ENCODE data around the gene TRIM2.

Gene TRIM2

DNA sequence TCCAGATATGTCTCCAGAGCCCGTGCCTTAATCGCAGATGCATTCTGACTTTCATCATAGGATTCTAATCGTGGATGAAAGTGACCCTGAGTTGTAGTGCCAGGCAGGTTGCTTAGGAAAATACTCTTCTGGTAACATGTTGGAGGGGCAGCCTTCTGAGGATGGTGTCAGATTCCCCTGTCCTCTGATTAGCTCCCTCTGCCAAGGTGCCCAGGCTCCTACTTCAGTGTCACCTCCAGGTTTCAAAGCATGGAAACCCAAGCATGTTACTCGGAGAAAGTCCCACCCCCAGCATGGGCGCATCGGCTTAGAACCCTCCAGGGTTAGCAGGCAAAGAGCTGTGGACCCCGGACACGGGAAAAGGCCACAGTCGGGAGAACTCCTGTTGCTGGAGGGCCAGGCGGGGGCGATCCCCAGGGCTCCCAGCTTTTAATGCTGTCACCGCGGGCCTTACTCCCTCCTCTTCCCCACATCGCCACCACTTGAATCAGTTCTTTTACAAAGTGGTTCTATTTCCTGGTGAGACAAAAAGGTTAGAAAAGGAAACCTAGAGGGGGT is 44.5 kb downstream of the TRIM2 start:
- TF ChIP-seq SIN3A (IDR thresholded peaks at IDR 0.05; ENCODE audit: borderline replicate concordance, insufficient read depth, low read length), result no peak
- no peak for TF ChIP-seq POLR2AphosphoS5 (IDR thresholded peaks at IDR 0.05; ENCODE audit: low read depth, low read length)

DNA sequence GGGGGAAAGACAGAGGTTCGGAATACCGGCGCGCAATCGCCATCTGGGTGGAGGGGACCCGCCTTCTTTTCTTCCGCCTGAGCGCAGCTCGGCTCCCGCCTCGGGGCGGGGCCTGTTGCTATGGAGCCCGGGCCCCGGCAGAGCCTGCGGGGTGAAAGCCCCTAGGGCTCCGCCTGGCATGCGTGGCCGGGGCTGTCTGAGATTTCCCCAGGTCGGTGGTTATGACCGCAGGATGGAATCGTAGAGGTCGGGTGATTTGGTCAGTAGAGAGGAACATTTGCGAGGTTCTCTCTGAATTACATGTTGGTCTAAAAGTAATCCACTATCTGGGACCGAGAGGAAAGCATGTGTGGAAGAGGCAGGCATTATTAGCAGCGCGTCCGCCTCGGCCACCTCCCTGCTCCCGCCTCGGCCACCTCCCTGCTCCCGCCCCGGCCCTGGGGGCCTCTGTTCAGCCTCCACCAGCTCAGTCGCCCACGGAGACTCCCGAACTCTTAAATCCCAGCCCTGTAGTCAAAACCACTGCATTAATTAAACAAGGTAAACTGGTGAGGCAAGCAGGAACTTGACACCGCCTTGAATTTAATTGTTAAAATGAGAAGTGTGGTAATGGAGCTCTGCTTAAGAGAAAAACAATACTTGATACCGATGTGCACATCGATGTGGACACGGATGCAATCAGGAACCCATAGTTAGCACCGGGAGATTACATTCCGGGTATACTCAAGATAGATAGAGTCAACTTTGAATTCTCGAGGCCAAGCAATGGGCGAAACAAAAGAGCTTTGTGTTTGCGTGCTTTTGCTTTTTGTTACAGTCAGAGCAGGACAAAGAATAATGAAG is 45.2 kb downstream of the TRIM2 start:
- no peak; the same call in 1 of the 2 replicates for TF ChIP-seq SIN3A (IDR thresholded peaks at IDR 0.05; ENCODE audit: borderline replicate concordance, insufficient read depth, low read length)
- no peak for TF ChIP-seq TAF1 (IDR thresholded peaks at IDR 0.05; ENCODE audit: borderline replicate concordance, insufficient read depth, low read length)
- TF ChIP-seq POLR2AphosphoS5 (IDR thresholded peaks at IDR 0.05; ENCODE audit: low read depth, low read length), result peak; percentile 46; the same call in 1 of the 2 replicates
- no peak for TF ChIP-seq FOXP2 (optimal IDR thresholded peaks at IDR 0.05; ENCODE audit: borderline replicate concordance, extremely low read depth, extremely low read length, insufficient read depth)

- TF ChIP-seq, protein P1, sequence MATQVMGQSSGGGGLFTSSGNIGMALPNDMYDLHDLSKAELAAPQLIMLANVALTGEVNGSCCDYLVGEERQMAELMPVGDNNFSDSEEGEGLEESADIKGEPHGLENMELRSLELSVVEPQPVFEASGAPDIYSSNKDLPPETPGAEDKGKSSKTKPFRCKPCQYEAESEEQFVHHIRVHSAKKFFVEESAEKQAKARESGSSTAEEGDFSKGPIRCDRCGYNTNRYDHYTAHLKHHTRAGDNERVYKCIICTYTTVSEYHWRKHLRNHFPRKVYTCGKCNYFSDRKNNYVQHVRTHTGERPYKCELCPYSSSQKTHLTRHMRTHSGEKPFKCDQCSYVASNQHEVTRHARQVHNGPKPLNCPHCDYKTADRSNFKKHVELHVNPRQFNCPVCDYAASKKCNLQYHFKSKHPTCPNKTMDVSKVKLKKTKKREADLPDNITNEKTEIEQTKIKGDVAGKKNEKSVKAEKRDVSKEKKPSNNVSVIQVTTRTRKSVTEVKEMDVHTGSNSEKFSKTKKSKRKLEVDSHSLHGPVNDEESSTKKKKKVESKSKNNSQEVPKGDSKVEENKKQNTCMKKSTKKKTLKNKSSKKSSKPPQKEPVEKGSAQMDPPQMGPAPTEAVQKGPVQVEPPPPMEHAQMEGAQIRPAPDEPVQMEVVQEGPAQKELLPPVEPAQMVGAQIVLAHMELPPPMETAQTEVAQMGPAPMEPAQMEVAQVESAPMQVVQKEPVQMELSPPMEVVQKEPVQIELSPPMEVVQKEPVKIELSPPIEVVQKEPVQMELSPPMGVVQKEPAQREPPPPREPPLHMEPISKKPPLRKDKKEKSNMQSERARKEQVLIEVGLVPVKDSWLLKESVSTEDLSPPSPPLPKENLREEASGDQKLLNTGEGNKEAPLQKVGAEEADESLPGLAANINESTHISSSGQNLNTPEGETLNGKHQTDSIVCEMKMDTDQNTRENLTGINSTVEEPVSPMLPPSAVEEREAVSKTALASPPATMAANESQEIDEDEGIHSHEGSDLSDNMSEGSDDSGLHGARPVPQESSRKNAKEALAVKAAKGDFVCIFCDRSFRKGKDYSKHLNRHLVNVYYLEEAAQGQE (IDR thresholded peaks at IDR 0.05; ENCODE audit: insufficient read depth in 1 of 2, low read depth in 2 of 2, low read length in 2 of 2), result no peak
- TF ChIP-seq POLR2AphosphoS5 (IDR thresholded peaks at IDR 0.05; ENCODE audit: low read depth, low read length) (no peak), SIN3A (IDR thresholded peaks at IDR 0.05; ENCODE audit: borderline replicate concordance, insufficient read depth, low read length) (no peak), TAF1 (IDR thresholded peaks at IDR 0.05; ENCODE audit: borderline replicate concordance, insufficient read depth, low read length) (no peak), FOXP2 (optimal IDR thresholded peaks at IDR 0.05; ENCODE audit: borderline replicate concordance, extremely low read depth, extremely low read length, insufficient read depth) (no peak)
Observed at GRCh38 chr4:153252122-153252521, 47.9 kb downstream of the TRIM2 start.

DNA sequence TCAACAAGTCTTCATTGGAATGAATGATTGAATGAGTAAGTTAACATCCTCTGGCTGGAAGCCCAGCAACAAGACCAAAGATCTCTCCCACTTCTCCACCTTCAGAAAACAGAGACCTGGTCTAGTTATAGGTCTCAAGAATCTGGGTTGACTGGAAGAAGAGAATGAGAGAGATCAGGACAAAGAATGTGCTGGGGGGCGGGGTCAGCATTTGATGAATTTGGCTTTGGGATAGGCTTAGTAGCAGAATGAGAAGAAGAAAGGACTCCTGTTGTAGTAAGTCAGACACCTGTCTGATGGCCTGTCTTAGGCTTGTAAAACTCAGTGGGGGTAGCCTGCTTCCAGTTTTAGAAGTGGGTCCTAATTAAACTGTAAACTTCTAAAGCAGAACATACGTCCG is 51.0 kb downstream of the TRIM2 start:
- no peak for TF ChIP-seq POLR2AphosphoS5 (IDR thresholded peaks at IDR 0.05; ENCODE audit: low read depth, low read length)
- no peak for TF ChIP-seq SIN3A (IDR thresholded peaks at IDR 0.05; ENCODE audit: borderline replicate concordance, insufficient read depth, low read length)
- TF ChIP-seq TAF1 (IDR thresholded peaks at IDR 0.05; ENCODE audit: borderline replicate concordance, insufficient read depth, low read length), result no peak
- no peak for TF ChIP-seq FOXP2 (optimal IDR thresholded peaks at IDR 0.05; ENCODE audit: borderline replicate concordance, extremely low read depth, extremely low read length, insufficient read depth)
- TF ChIP-seq, protein P1 (IDR thresholded peaks at IDR 0.05; ENCODE audit: insufficient read depth in 1 of 2, low read depth in 2 of 2, low read length in 2 of 2), result no peak

DNA sequence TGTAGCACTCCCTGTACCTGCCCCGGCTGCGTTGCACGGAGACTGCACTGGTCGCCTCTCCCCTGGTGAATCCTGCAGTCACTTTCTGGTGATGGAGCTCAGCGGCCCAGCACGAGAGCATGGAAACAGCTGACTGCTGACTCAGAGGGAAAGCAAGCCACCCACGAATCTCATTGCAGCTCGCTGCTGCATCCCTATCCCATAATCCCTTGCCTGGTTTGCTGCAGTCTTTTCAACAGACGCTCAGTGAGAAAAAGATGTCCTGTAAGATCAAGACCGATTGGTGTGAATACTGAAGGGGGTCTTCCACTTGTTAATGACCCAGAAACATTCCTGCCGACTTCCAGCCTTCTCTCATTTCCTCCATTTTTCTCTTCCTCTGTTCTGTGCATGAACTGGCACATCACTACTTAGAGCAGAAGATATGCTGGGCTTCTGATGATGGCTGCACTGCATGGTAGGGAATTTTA is 52.9 kb downstream of the TRIM2 start:
- TF ChIP-seq, protein P1 (IDR thresholded peaks at IDR 0.05; ENCODE audit: insufficient read depth in 1 of 2, low read depth in 2 of 2, low read length in 2 of 2), result no peak
- TF ChIP-seq POLR2AphosphoS5 (IDR thresholded peaks at IDR 0.05; ENCODE audit: low read depth, low read length), result peak; percentile 72; the same call in 1 of the 2 replicates
- TF ChIP-seq FOXP2 (optimal IDR thresholded peaks at IDR 0.05; ENCODE audit: borderline replicate concordance, extremely low read depth, extremely low read length, insufficient read depth), result peak; percentile 87
- TF ChIP-seq TAF1 (IDR thresholded peaks at IDR 0.05; ENCODE audit: borderline replicate concordance, insufficient read depth, low read length), result 0 out of 2 replicates have a peak, but pooled peaks have one; percentile 31
- TF ChIP-seq SIN3A (IDR thresholded peaks at IDR 0.05; ENCODE audit: borderline replicate concordance, insufficient read depth, low read length), result 0 out of 2 replicates have a peak, but pooled peaks have one; percentile 73
